C4-2B (cell line): ENCODE data around the gene TTC13.

Source experiments
- CTCF ChIP-seq: fragments of 450-650 bp; conservative IDR thresholded peaks from 2 replicates; pipeline ENCODE4 v1.5.1; 2017; ENCODE audit warnings: mild to moderate bottlenecking
- ZFX ChIP-seq: fragments of 450-650 bp; IDR thresholded peaks from 2 replicates; pipeline ENCODE4 v1.6.1; 2017

GRCh38 chr1:230877924-230878590, 100.6 kb downstream of the TTC13 start:
- TF ChIP-seq CTCF: no peak
- TF ChIP-seq ZFX: no peak
